Measurements from ENCODE around the gene SMIM15.

GRCh38 chr5:61183538-61183937, 21.3 kb upstream of the SMIM15 start:
- TF ChIP-seq CTCF (conservative IDR thresholded peaks at IDR 0.05) (no peak), EZH2 (IDR thresholded peaks at IDR 0.05; ENCODE audit: low read depth) (no peak)
